ENCODE data around the gene MASTL. TPM values are rescaled to one million over a fixed set of nuclear protein-coding genes. Genes with fewer than 3 reads are reported as not detected.

The MASTL gene
- total RNA-seq (12.4 and 13.6 TPM in 2 replicates), polyA plus RNA-seq (7.6 and 12.3 TPM in 2 replicates), polyA minus RNA-seq (14.9 and 23.5 TPM in 2 replicates)
- 11.9 TPM for total RNA-seq (2013)

GRCh38 chr10:27155066-27155754 is at the start of gene MASTL:
TSS of gene MASTL (plus strand) at chr10:27155352. CDS start at chr10:27155427, 75 bp downstream.
- Histone ChIP-seq H3K4me3 (ENCODE audit: control extremely low read depth in 1 of 5, extremely low read depth in 1 of 5, insufficient read depth in 1 of 5, low read depth in 2 of 5, low read length in 4 of 5) (peak within 1 kb of the TSS; percentile 73 to 99 (median 95)), H3K27me3 (replicated peaks in 1 of 4; ENCODE audit: control extremely low read depth in 1 of 4, control insufficient read depth in 3 of 4, insufficient read depth in 4 of 4, low read length in 3 of 4) (no peaks in the 10 kb centered on the region), H3K4me2 (replicated peaks; ENCODE audit: low read depth, low read length, poor library complexity, severe bottlenecking) (peak within 1 kb of the TSS; percentile 74), H3K4me1 (ENCODE audit: control insufficient read depth in 2 of 2, insufficient read depth in 2 of 2, low read length in 2 of 2) (peaks cover 20 to 29% of the 10 kb centered on the region in 2 donors), H3K27ac (ENCODE audit: low read length in 2 of 2) (peak within 1 kb of the TSS; percentile 97), H4K20me1 (ENCODE audit: control insufficient read depth, insufficient read depth, low read length, poor library complexity, severe bottlenecking) (peaks cover 24% of the 10 kb centered on the region), H3K9ac (ENCODE audit: low read length) (peak within 1 kb of the TSS; percentile 93), H3K9me3 (ENCODE audit: control extremely low read depth in 1 of 3, control insufficient read depth in 2 of 3, insufficient read depth in 1 of 3, low read length in 2 of 3) (no peaks in the 10 kb centered on the region), H2AFZ (ENCODE audit: insufficient read depth, low read depth, low read length, poor library complexity, severe bottlenecking) (peak within 1 kb of the TSS; percentile 71), H3K36me3 (replicated peaks in 1 of 2; ENCODE audit: control extremely low read depth in 1 of 2, control insufficient read depth in 1 of 2, extremely low read depth in 1 of 2, insufficient read depth in 2 of 2, low read length in 1 of 2) (peaks cover 4% of the 10 kb centered on the region in 2 experiments), H3K79me2 (ENCODE audit: control insufficient read depth, insufficient read depth, low read length) (peaks cover 52% of the 10 kb centered on the region)
- intact Hi-C loops (cut with micrococcal nuclease): loop anchor here (1.0 to 2.0 kb wide), 4 partner anchors 55 to 716 kb away; partner anchors contain the start of genes ANKRD26 and APBB1IP
- no peak for TF ChIP-seq EZH2 (IDR thresholded peaks at IDR 0.05; ENCODE audit: borderline replicate concordance, insufficient read depth, low read depth, low read length, poor library complexity, severe bottlenecking)
- TF ChIP-seq CTCF (IDR thresholded peaks at IDR 0.05): no peak
- DNase-seq: peak; percentile 98
- Mint-ChIP-seq H3K27ac (peak within 1 kb of the TSS; percentile 100), H3K27me3 (no peaks in the 10 kb centered on the region), H3K9me3 (ENCODE audit: insufficient read depth) (no peaks in the 10 kb centered on the region), H3K4me3 (peak within 1 kb of the TSS; percentile 96), H3K4me1 (peaks cover 48% of the 10 kb centered on the region)
- ChIA-PET CTCF (interaction anchor here (0.7 to 2.0 kb wide), 5 partner anchors 55 to 349 kb away, joined by 3 to 10 read pairs (median 3); partner anchors contain the start of genes ANKRD26 and RAB18), POLR2A (interaction anchor here (0.9 to 1.9 kb wide), 8 partner anchors 42 to 1377 kb away, joined by 3 to 30 read pairs (median 6); partner anchors contain the start of genes ACBD5, RAB18 and WAC)
- under 1% methylated on average over 55 of the region's 55 CpGs for WGBS (ENCODE audit: insufficient coverage)
- ATAC-seq (ENCODE audit: low read depth): peak; percentile 86

GRCh38 chr10:27108165-27108564 is 47.0 kb upstream of the MASTL start:
- Histone ChIP-seq H3K27ac (ENCODE audit: low read length in 2 of 2) (no peak overlapping the region), H3K36me3 (replicated peaks in 1 of 2; ENCODE audit: control extremely low read depth in 1 of 2, control insufficient read depth in 1 of 2, extremely low read depth in 1 of 2, insufficient read depth in 2 of 2, low read length in 1 of 2) (peaks cover 3 to 27% of the 10 kb centered on the region in 2 experiments), H3K27me3 (replicated peaks in 1 of 4; ENCODE audit: control extremely low read depth in 1 of 4, control insufficient read depth in 3 of 4, insufficient read depth in 4 of 4, low read length in 3 of 4) (no peaks in the 10 kb centered on the region), H3K9ac (ENCODE audit: low read length) (no peak overlapping the region), H2AFZ (ENCODE audit: insufficient read depth, low read depth, low read length, poor library complexity, severe bottlenecking) (no peak overlapping the region), H3K9me3 (ENCODE audit: control extremely low read depth in 1 of 3, control insufficient read depth in 2 of 3, insufficient read depth in 1 of 3, low read length in 2 of 3) (peaks cover 0 to 10% (median 1%) of the 10 kb centered on the region in 3 donors), H3K4me1 (ENCODE audit: control insufficient read depth in 2 of 2, insufficient read depth in 2 of 2, low read length in 2 of 2) (no peaks in the 10 kb centered on the region), H3K4me3 (ENCODE audit: control extremely low read depth in 1 of 5, extremely low read depth in 1 of 5, insufficient read depth in 1 of 5, low read depth in 2 of 5, low read length in 4 of 5) (no peak overlapping the region), H4K20me1 (ENCODE audit: control insufficient read depth, insufficient read depth, low read length, poor library complexity, severe bottlenecking) (no peaks in the 10 kb centered on the region), H3K4me2 (replicated peaks; ENCODE audit: low read depth, low read length, poor library complexity, severe bottlenecking) (no peak overlapping the region), H3K79me2 (ENCODE audit: control insufficient read depth, insufficient read depth, low read length) (no peaks in the 10 kb centered on the region)
- H3K4me3 Mint-ChIP-seq: no peak overlapping the region
- no peak for DNase-seq
- H3K4me1 Mint-ChIP-seq: no peaks in the 10 kb centered on the region
- intact Hi-C loops (cut with micrococcal nuclease): no loop called here
- no CpG with 5 or more reads among the region's 3 CpGs for WGBS (ENCODE audit: insufficient coverage)
- no peaks in the 10 kb centered on the region for H3K9me3 Mint-ChIP-seq (ENCODE audit: insufficient read depth)
- no peak overlapping the region for H3K27ac Mint-ChIP-seq
- no peaks in the 10 kb centered on the region for H3K27me3 Mint-ChIP-seq
- TF ChIP-seq EZH2 (IDR thresholded peaks at IDR 0.05; ENCODE audit: borderline replicate concordance, insufficient read depth, low read depth, low read length, poor library complexity, severe bottlenecking): no peak
- no peak for TF ChIP-seq CTCF (IDR thresholded peaks at IDR 0.05)
- no peak for ATAC-seq (ENCODE audit: low read depth)
- POLR2A ChIA-PET: no interaction called here
- CTCF ChIA-PET: no interaction called here
